Aorta (tissue), 5 donors: ENCODE data around the gene MAP3K5. TPM values are rescaled to one million over a fixed set of nuclear protein-coding genes. Genes with fewer than 3 reads are reported as not detected.

Experiments used
- ATAC-seq: fragments of 200-7000 bp; cut with Tn5 transposase; one replicate; pipeline ENCODE4 v1.9.1; 2022; ENCODE audit warnings: moderate library complexity; ENCODE audit not compliant: low FRiP score
- DNase-seq, 2 donors: peaks; one replicate each; pipeline ENCODE4 v3.0.0-alpha.2; 2020
- H3K27ac ChIP-seq, 2 donors: one replicate each; pipeline ENCODE4 v1.5.1; 2013; ENCODE audit warnings: low read length in 2 of 2, mild to moderate bottlenecking in 2 of 2, moderate library complexity in 2 of 2, control low read depth in 1 of 2, inconsistent platforms in 1 of 2, low read depth in 1 of 2
- H3K27me3 ChIP-seq, 2 donors: one replicate each; pipeline ENCODE4 v1.6.1; 2013; ENCODE audit warnings: control low read depth in 1 of 2, low read length in 1 of 2, mild to moderate bottlenecking in 1 of 2, moderate library complexity in 1 of 2; ENCODE audit not compliant: insufficient read depth in 2 of 2, control insufficient read depth in 1 of 2
- H3K36me3 ChIP-seq, 2 donors: one replicate each; pipeline ENCODE4 v1.6.1; 2013; ENCODE audit warnings: control low read depth in 1 of 2, low read length in 1 of 2, mild to moderate bottlenecking in 1 of 2; ENCODE audit not compliant: insufficient read depth in 2 of 2, control insufficient read depth in 1 of 2
- H3K4me1 ChIP-seq, 2 donors: one replicate each; pipeline ENCODE4 v1.6.1; 2013; ENCODE audit warnings: low read length in 2 of 2, control low read depth in 1 of 2, mild to moderate bottlenecking in 1 of 2, moderate library complexity in 1 of 2; ENCODE audit not compliant: insufficient read depth in 2 of 2, control insufficient read depth in 1 of 2
- H3K4me3 ChIP-seq, 2 donors: one replicate each; pipeline ENCODE4 v1.5.1; 2013; ENCODE audit warnings: low read length in 2 of 2, control low read depth in 1 of 2, mild to moderate bottlenecking in 1 of 2
- H3K9me3 ChIP-seq: one replicate; pipeline ENCODE4 v1.6.1; 2013; ENCODE audit warnings: mild to moderate bottlenecking, low read length; ENCODE audit not compliant: control insufficient read depth
- WGBS, 2 donors: extraction: QIAGEN DNeasy Blood & Tissue Kit; methylation state at CpG; one replicate each; pipeline ENCODE4 v1.1.7; 2013; 5-methylcytosine and 5-hydroxymethylcytosine counted together
- intact Hi-C, 2 donors: fragments of 100-400 bp; cut with DNase I; formaldehyde crosslinking; loops; one replicate each; pipeline versions ENCODE4 v1.14.2 to v1.15.0; 2022
- polyA plus RNA-seq, 2 donors: library from polyadenylated mRNA; stranded (reverse); fragments of 200-250 nt; gene quantifications; one replicate each; pipeline ENCODE4 v1.2.3, GENCODE V29; 2013
- total RNA-seq, 2 donors: library from RNA; stranded (reverse); fragmentation: NEBNext Ultra II Directional; extraction: Animal tissue kit (Norgen Biotek cat#: 25700); gene quantifications; one replicate each; pipeline ENCODE4 v1.2.1, GENCODE V29; 2021
- donor health status: healthy with polysubstance abuse.
- donor health status: Bipolar disorder and iron deficiency.
- donor health status: DM: no; HTN: no; CAD: no.
- donor health status: DM: no; HTN: no; CAD: no.
- donor health status: DM: yes; HTN: yes; CAD: no.

MAP3K5 gene
- total and polyA plus RNA-seq, 4 donors: 16.2 to 48.4 (median 35.7) TPM

DNA sequence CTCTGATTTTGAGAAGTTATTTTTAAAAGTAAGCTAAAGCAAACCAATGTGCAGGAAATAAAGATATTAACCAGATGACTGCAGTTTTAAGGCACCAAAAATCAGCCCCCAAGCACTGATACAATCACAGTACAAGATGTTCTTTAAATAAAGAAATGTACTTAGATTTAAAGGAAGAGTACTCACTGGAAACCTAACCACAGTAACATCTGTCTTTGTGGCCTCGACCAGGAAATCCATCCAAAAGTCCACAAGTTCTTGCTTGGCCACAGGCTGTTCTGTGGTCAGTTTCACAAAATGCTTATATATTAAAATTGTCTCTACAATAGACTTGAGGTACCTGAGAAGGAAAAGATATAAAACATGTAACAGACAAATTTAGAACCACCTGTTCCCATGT lies 136.2 kb downstream of the MAP3K5 start:
- H3K27me3 ChIP-seq: no peaks in the 10 kb centered on the region
- DNase-seq (no peak), ATAC-seq (no peak)
- no peak overlapping the region for H3K27ac ChIP-seq
- no peaks in the 10 kb centered on the region for H3K9me3 ChIP-seq
- WGBS, 2 donors: 50 to 61% methylated on average over 1 of the region's 1 CpG
- intact Hi-C loops: no loop called here
- H3K4me1 ChIP-seq: peaks cover 0 to 4% of the 10 kb centered on the region in 2 donors
- H3K4me3 ChIP-seq: no peak overlapping the region
- H3K36me3 ChIP-seq: peaks cover 0 to 2% of the 10 kb centered on the region in 2 donors

DNA sequence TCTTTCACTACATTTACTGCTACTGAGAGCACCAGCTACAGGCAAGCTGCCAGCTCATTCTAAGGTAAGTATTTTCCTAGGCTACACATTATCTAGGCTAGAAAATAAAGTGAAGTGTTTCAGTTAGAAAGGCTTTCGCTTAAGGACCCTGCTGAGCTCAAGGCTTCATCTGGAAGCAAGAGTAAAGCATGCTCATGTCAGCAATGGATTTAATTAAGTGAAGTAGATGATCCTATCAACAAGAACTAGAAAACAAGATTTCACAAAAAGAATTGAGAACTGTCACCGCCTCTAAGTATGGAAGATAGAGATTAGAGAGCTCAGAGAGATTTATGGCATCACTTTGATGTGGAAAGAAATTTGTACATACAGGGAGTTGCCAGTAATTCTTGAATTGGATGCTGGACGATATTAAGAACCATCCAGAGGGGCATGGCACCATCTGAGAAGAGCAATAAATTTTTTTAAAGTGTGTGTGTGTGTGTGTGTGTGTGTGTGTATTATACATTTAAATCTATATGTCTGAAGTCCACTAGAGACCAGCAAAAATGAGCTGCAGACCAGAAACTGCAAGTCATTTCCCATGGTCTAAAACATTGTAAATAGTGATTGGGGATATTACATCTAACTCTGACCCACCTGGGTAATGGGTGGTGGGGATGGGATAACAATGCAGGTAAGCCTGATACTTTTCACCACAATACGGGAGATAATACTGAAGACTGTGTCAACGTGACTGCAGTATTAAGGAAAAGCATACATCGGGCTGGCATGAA lies 136.8 kb downstream of the MAP3K5 start:
- peaks cover 0 to 4% of the 10 kb centered on the region in 2 donors for H3K4me1 ChIP-seq
- H3K36me3 ChIP-seq: peaks cover 0 to 2% of the 10 kb centered on the region in 2 donors
- H3K27ac ChIP-seq: no peak overlapping the region
- ATAC-seq: no peak
- intact Hi-C loops: no loop called here
- no peaks in the 10 kb centered on the region for H3K9me3 ChIP-seq
- no peak overlapping the region for H3K4me3 ChIP-seq
- no peaks in the 10 kb centered on the region for H3K27me3 ChIP-seq
- WGBS, 2 donors: 65 to 68% methylated on average over 6 of the region's 6 CpGs
- no peak for DNase-seq

DNA sequence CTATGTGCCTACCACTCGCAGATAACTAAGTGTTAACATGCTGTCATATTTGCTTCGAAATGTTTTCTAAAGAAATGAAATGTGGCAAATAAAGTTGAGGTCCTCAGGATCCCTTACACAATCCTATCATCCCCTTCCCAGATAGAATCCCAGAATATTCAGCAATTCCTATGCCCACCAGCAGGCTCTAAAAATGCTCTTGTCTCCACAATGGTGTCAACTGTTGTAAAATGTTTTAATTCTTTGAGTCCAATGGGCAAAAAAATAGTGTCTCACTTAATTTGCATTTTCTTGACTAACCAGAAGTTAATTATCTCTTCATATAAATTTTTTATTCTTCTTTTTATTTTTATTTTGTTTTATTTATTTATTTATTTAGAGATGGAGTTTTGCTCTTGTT lies 138.2 kb downstream of the MAP3K5 start:
- 72% methylated on average over 2 of the region's 2 CpGs for WGBS, 2 donors
- Histone ChIP-seq H3K4me1 (peaks cover 0 to 4% of the 10 kb centered on the region in 2 donors), H3K27me3 (no peaks in the 10 kb centered on the region), H3K9me3 (no peaks in the 10 kb centered on the region), H3K4me3 (no peak overlapping the region), H3K27ac (no peak overlapping the region), H3K36me3 (peaks cover 0 to 2% of the 10 kb centered on the region in 2 donors)
- DNase-seq: no peak
- intact Hi-C loops: no loop called here
- ATAC-seq: no peak

DNA sequence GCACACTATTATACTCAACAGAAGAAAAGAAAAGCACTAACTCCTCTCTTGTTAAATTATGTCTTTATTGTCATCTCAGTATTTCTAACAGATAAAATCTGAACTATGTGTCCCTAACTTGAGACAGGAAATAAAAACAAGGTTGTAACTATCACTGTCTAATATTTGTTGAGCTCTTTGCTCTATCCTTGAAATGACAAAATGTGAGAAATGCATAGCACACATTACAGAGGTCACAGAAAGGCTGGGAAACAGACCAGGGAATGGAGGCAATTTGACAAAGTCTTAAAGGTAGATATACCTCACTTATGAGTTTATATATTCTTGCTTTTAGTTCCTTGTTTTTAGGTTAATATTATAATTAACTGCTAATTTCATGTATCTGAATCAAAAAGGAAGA lies 139.6 kb downstream of the MAP3K5 start:
- H3K9me3 ChIP-seq: no peaks in the 10 kb centered on the region
- DNase-seq (no peak), ATAC-seq (no peak)
- intact Hi-C loops: no loop called here
- no peaks in the 10 kb centered on the region for H3K27me3 ChIP-seq
- peaks cover under 1 to 4% of the 10 kb centered on the region in 2 donors for H3K4me1 ChIP-seq
- no peak overlapping the region for H3K27ac ChIP-seq
- H3K4me3 ChIP-seq: no peak overlapping the region
- no peaks in the 10 kb centered on the region for H3K36me3 ChIP-seq

DNA sequence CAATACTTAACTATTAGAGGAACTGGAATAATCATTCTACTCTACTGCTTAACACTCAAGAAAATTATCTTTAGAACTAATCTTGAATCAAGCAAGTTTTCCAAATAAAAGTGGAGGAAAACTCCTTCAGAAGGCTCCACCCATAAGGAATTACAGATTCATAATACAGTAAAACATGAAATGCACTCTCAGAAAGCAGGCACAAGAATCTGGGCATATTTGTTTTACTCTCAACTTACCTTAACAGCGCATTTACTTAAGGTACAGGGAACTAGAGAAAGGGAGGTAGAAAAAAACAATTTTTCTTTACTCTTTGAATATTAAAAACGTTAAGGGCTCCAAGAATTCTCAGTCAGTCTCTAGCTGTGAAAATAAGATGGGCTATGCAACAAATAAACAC lies 140.3 kb downstream of the MAP3K5 start:
- H3K27me3 ChIP-seq: no peaks in the 10 kb centered on the region
- intact Hi-C loops: no loop called here
- DNase-seq (no peak), ATAC-seq (no peak)
- no peak overlapping the region for H3K27ac ChIP-seq
- no peaks in the 10 kb centered on the region for H3K9me3 ChIP-seq
- no peak overlapping the region for H3K4me3 ChIP-seq
- peaks cover 4 to 5% of the 10 kb centered on the region in 2 donors for H3K4me1 ChIP-seq
- H3K36me3 ChIP-seq: no peaks in the 10 kb centered on the region
- 65 to 66% methylated on average over 2 of the region's 2 CpGs for WGBS, 2 donors

DNA sequence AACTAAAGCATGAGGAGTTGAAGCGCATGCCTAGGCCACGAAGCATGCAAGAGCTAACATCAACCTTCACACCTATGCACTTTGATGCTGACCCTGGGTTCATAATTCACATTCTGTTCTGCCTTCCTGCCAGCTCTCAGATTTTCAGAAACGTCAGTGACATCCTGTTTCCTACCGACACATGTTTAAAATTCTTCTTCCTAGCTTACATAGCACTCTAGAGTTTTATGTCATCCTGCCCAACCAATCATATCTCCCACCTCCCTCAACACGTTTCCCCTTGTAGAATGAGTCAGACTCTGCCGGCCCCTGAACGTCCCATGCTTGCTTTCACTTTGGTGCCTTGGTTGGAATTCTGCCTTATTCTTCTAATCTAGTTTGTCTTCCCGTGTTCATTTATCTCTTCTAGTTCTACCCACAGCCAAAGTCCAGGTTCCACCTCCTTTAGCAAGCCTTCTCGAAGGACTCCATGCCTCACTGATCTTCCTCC lies 144.9 kb downstream of the MAP3K5 start:
- peak overlapping the region; percentile 92 to 98 for H3K27ac ChIP-seq
- DNase-seq (peak in 1 of 2 donors; percentile 67), ATAC-seq (no peak)
- WGBS, 2 donors: 26 to 28% methylated on average over 9 of the region's 9 CpGs
- intact Hi-C loops: loop anchor here in 1 of 2 donors (5.0 kb wide), 1 partner anchor 35 kb away; no protein-coding TSS in a partner anchor
- H3K4me1 ChIP-seq: peaks cover 0 to 8% of the 10 kb centered on the region in 2 donors
- H3K9me3 ChIP-seq: no peaks in the 10 kb centered on the region
- no peaks in the 10 kb centered on the region for H3K27me3 ChIP-seq
- H3K4me3 ChIP-seq: no peak overlapping the region
- H3K36me3 ChIP-seq: no peaks in the 10 kb centered on the region

DNA sequence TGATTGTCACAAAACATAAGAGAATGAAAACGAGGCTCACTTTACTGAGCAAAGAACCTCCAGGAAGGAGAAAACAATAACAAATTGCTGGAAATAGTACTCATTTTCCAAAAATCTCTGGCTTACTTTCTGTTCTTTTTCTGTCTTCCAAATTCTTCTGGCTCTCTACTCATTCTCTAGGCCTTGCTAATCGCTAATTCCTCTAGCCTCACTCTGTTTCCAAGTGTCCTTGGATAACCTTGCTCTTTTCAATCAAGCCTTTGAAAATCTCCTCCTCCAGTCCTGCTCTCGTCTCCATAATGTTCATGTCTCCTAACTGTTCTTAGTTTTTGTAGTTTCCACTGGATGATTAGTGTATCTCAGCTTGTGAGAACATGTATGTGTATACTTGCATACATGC lies 145.9 kb downstream of the MAP3K5 start:
- 3 to 4% methylated on average over 3 of the region's 3 CpGs for WGBS, 2 donors
- Histone ChIP-seq H3K4me1 (peaks cover 0 to 8% of the 10 kb centered on the region in 2 donors), H3K27me3 (no peaks in the 10 kb centered on the region)

DNA sequence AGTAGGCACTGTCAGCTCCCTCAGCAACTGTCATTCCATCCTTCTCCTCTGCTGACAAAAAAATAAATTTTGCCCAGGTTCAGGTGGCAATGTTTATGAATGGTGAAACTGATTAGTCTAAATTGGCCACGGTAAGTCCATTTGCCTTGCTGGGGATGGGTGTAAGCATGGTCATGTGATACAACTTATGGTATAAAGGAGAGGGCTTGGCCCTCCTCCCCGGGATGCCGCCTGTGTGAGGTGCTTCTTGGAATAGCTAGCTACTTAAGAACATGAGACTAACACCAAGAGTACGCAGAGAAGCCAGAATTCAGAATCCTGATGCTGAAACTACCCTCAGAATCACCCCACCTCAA lies 147.7 kb downstream of the MAP3K5 start:
- no peaks in the 10 kb centered on the region for H3K9me3 ChIP-seq
- peaks cover 0 to 4% of the 10 kb centered on the region in 2 donors for H3K36me3 ChIP-seq
- WGBS, 2 donors: 85 to 88% methylated on average over 4 of the region's 4 CpGs
- peaks cover 0 to 8% of the 10 kb centered on the region in 2 donors for H3K4me1 ChIP-seq
- intact Hi-C loops: loop anchor here (1.0 to 2.0 kb wide), 4 partner anchors 58 to 149 kb away; partner anchors contain the start of gene MAP3K5 (in 1 of the 2)
- H3K4me3 ChIP-seq: no peak overlapping the region
- H3K27me3 ChIP-seq: no peaks in the 10 kb centered on the region
- DNase-seq (no peak), ATAC-seq (peak; percentile 13)
- peak overlapping the region; percentile 16 to 73 for H3K27ac ChIP-seq

More for the DNA sequence above, 145.9 kb downstream of the MAP3K5 start:
- Histone ChIP-seq H3K27ac (peak overlapping the region in 1 of 2 donors; percentile 98), H3K36me3 (no peaks in the 10 kb centered on the region), H3K9me3 (no peaks in the 10 kb centered on the region), H3K4me3 (no peak overlapping the region)
- intact Hi-C loops: loop anchor here in 1 of 2 donors (5.0 kb wide), 1 partner anchor 34 kb away; no protein-coding TSS in a partner anchor
- ATAC-seq (peak; percentile 58), DNase-seq (no peak)
